LoVo (cell line): ENCODE measurements around the gene PUM1.
"Not testable (repeated sequence)": the region's sequence is repeated elsewhere in the genome, so short reads cannot be mapped to it uniquely, and the experiment has no call there.

Source experiments
- DNase-seq: peaks from one replicate; pipeline ENCODE4 v3.0.0-alpha.2; 2016; ENCODE audit warnings: low spot score

PUM1 gene

GRCh38 chr1:30991862-30992606, 73.5 kb downstream of the PUM1 start:
- no peak for DNase-seq

GRCh38 chr1:30990591-30990990, 74.9 kb downstream of the PUM1 start:
- no peak for DNase-seq

- DNase-seq = no peak
Observed at GRCh38 chr1:30988045-30988444, 77.5 kb downstream of the PUM1 start.

GRCh38 chr1:30986755-30987154, 78.8 kb downstream of the PUM1 start:
- DNase-seq = no peak

- DNase-seq = no peak
Observed at GRCh38 chr1:30984991-30985503, 80.5 kb downstream of the PUM1 start.

- no peak for DNase-seq
Observed at GRCh38 chr1:30984165-30984889, 81.2 kb downstream of the PUM1 start.

GRCh38 chr1:30982937-30983336, 82.6 kb downstream of the PUM1 start:
- no peak for DNase-seq

- no peak for DNase-seq
Observed at GRCh38 chr1:30982431-30982830, 83.1 kb downstream of the PUM1 start.

GRCh38 chr1:30981172-30981571, 84.3 kb downstream of the PUM1 start:
- no peak for DNase-seq

- no peak for DNase-seq
Observed at GRCh38 chr1:30977511-30977910, 88.0 kb downstream of the PUM1 start.

GRCh38 chr1:30977105-30977504, 88.4 kb downstream of the PUM1 start:
- no peak for DNase-seq

GRCh38 chr1:30976143-30976542, 89.4 kb downstream of the PUM1 start:
- DNase-seq = no peak

GRCh38 chr1:30975217-30975616, 90.3 kb downstream of the PUM1 start:
- no peak for DNase-seq

GRCh38 chr1:30974536-30974935, 91.0 kb downstream of the PUM1 start:
- no peak for DNase-seq

GRCh38 chr1:30972349-30972748, 93.2 kb downstream of the PUM1 start:
- DNase-seq = not testable (repeated sequence)

- DNase-seq = no peak
Observed at GRCh38 chr1:30971496-30971895, 94.0 kb downstream of the PUM1 start.

GRCh38 chr1:30969903-30970302, 95.6 kb downstream of the PUM1 start:
- DNase-seq = no peak

GRCh38 chr1:30968220-30968971, 97.1 kb downstream of the PUM1 start:
- DNase-seq = no peak

GRCh38 chr1:30966690-30967369, 98.7 kb downstream of the PUM1 start:
- no peak for DNase-seq

GRCh38 chr1:30965924-30966599, 99.5 kb downstream of the PUM1 start:
- DNase-seq = no peak

GRCh38 chr1:30964706-30965105, 100.8 kb downstream of the PUM1 start:
- DNase-seq = no peak
